Hippocampal formation (tissue), 2 donors: ENCODE data around the gene CFAP77.

Experiments used
- DNase-seq, 2 donors: peaks; one replicate each; lab custom pipeline; 2025; lab: John Stamatoyannopoulos, UW

CFAP77 gene

GRCh38 chr9:132451276-132451675 is 41.3 kb downstream of the CFAP77 start:
- no peak for DNase-seq

- no peak for DNase-seq
These were observed 46.2 kb downstream of the CFAP77 start for GRCh38 chr9:132456241-132456640.

GRCh38 chr9:132457504-132458236 is 47.7 kb downstream of the CFAP77 start:
- DNase-seq: no peak

- DNase-seq: no peak
These were observed 48.4 kb downstream of the CFAP77 start for GRCh38 chr9:132458432-132458831.

GRCh38 chr9:132459661-132460060 is 49.6 kb downstream of the CFAP77 start:
- DNase-seq: no peak

GRCh38 chr9:132460240-132460639 is 50.2 kb downstream of the CFAP77 start:
- no peak for DNase-seq

- DNase-seq: no peak
These were observed 51.4 kb downstream of the CFAP77 start for GRCh38 chr9:132461281-132461896.

GRCh38 chr9:132461971-132462370 is 52.0 kb downstream of the CFAP77 start:
- DNase-seq: no peak

GRCh38 chr9:132464547-132464946 is 54.5 kb downstream of the CFAP77 start:
- peak in 1 of 2 donors; percentile 0 for DNase-seq

GRCh38 chr9:132465131-132465635 is 55.2 kb downstream of the CFAP77 start:
- no peak for DNase-seq

GRCh38 chr9:132472199-132472598 is 62.2 kb downstream of the CFAP77 start:
- no peak for DNase-seq

GRCh38 chr9:132472599-132472998 is 62.6 kb downstream of the CFAP77 start:
- DNase-seq: no peak

GRCh38 chr9:132474253-132474652 is 64.2 kb downstream of the CFAP77 start:
- no peak for DNase-seq

- DNase-seq: no peak
These were observed 68.5 kb downstream of the CFAP77 start for GRCh38 chr9:132478353-132479050.

GRCh38 chr9:132479733-132480132 is 69.7 kb downstream of the CFAP77 start:
- DNase-seq: no peak

- DNase-seq: no peak
These were observed 71.2 kb downstream of the CFAP77 start for GRCh38 chr9:132481053-132481849.

GRCh38 chr9:132482196-132482813 is 72.3 kb downstream of the CFAP77 start:
- DNase-seq: no peak

- DNase-seq: no peak
These were observed 75.4 kb downstream of the CFAP77 start for GRCh38 chr9:132485393-132485792.

- no peak for DNase-seq
These were observed 76.8 kb downstream of the CFAP77 start for GRCh38 chr9:132486706-132487350.

- DNase-seq: no peak
These were observed 77.4 kb downstream of the CFAP77 start for GRCh38 chr9:132487351-132487791.

- no peak for DNase-seq
These were observed 78.0 kb downstream of the CFAP77 start for GRCh38 chr9:132487980-132488535.
